GM21367 (cell line): Measurements from ENCODE around the gene WDR33.
A peak's percentile ranks its signal among the peaks of the same experiment; 100 is the strongest.

Experiments used
- ATAC-seq: cut with Tn5 transposase; IDR thresholded peaks from one replicate; pipeline ENCODE4 v1.9.1; 2021; ENCODE audit not compliant: unreplicated experiment

WDR33 gene

GRCh38 chr2:127721978-127722355 lies 89.0 kb downstream of the WDR33 start:
- no peak for ATAC-seq

GRCh38 chr2:127721311-127721977 lies 89.5 kb downstream of the WDR33 start:
- ATAC-seq = no peak

DNA sequence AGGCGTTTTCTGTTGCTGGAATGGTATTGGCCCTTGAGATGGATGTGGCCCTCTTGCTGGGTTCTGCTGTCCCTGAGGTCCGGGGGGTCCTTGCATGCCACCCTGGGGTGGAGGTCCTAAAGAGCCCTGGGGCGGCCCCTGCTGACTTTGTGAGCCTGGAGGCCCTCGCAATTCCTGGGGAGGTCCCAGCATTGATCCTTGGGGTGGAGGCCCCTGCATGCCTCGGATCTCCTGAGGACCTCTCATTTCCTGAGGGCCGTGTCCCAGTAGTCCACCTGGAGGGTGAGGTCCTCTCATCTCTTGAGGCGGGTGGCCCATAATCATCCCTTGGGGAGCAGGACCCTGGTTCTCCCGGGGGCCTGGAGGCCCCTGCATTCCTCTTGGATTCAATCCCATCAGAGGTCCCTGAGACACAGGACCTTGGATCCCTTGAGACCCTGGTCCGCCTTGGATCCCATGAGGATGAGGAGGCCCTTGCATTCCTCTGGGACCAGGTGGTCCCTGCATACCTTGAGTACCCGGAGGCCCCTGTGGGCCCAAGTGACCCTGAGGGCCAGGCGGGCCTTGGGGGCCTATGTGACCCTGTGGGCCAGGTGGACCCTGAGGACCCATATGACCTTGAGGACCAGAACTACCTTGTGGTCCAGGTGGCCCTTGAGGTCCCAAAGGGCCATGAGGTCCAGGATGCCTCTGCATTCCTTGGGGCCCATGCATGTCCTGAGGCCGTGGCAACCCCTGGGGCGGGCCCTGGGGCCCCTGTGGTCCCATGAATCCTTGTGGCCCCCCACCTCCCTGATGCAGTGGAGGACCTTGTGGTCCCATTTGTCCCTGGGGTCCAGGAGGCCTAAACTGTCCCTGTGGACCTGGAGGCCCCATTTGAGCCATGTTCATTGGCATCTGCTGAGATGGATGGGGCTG lies 91.4 kb downstream of the WDR33 start:
- ATAC-seq = no peak

- ATAC-seq = no peak
These were observed 92.7 kb downstream of the WDR33 start for GRCh38 chr2:127718271-127718670.

- ATAC-seq = no peak
These were observed 95.1 kb downstream of the WDR33 start for GRCh38 chr2:127715778-127716449.

GRCh38 chr2:127713562-127713961 lies 97.4 kb downstream of the WDR33 start:
- no peak for ATAC-seq

DNA sequence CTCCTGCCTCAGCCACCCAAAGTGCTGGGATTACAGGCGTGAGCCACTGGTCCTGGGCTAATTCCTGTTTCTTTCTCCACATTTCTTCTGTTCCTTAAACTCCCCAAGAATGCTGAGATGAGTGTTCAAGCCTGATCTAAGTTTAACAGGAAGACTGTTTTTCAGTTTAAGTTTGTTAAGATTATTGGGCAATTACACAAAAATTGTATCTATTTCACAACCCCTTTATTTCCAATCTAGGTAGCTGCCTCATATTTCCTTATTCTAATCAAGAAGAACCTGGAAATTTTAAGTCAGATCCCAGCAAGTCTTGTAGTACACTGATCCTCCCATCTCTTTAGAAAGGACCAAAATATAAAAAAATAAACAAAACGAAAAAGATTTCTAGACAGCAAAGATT lies 98.0 kb downstream of the WDR33 start:
- ATAC-seq = no peak

- ATAC-seq = no peak
These were observed 101.6 kb downstream of the WDR33 start for GRCh38 chr2:127709336-127709735.

DNA sequence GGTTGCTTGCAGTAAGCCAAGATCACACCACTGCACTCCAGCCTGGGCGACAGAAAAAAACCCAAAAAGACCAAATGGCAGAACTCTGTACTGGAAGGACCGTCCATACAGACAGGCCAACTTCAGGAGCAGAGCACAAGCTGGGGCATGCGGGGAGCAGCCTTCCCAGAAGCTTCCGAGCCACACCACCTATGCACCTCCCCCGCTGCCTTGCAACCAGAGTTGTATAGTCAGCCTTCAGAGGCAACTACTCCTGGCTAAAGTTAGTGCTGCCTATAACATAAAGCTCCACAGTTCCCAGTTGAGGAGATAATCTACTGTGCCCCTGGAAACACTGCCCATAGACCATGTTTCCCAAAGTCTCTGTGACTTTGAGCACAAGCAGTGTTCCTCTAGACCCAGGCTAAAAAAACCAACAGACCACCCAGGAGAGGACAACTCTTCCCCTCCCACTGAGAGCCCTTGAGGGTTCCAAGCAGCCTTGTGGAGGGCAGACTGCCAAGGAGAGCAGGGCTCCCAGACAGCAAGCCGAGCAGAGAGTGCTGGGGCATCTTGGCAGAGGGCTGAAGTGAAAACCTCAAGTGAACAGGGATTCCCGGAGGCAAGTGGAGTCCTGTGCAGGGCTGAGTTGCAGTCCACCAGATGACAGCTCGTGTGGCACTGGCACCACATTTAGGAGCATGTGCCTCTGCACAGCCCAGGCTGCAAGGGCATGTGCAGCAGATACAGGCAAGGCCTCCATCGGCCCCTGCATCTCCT lies 102.9 kb downstream of the WDR33 start:
- ATAC-seq = no peak

DNA sequence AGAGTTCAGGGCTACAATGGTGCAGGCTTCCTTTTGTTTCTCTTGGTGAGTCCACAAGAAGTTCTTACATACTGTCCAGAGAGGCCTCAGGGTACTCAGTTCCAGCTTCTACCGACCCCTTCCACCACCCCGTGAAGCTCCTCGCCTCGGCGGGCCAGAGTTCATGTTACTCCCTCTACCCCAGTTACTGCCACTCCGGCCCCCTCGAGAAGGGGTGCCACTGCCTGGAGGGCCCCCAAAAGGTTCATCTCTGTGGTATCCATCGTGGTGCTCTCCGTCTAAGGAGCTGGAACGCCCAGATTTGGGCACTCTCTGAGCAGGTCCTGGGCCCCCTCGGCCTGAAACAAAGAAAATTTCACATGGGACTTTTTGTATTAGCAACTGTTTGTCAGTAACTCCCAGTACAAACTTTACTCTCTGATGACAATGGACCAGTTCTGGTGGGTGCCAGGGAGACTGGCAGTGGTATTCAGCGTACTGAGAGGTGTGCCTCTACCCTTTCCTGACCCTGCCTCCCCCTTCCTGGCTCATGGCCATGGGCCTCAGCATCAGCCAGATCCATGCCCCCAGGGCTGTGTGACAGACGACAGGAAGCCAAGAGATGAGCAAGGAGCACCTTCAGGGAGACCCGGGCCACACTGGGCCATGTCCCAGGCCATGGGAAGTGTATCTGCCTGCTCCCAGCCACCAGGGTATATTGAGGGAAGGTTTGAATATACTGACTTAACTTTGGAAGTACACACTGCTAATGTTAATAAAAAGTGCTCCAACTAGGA lies 104.6 kb downstream of the WDR33 start:
- no peak for ATAC-seq

DNA sequence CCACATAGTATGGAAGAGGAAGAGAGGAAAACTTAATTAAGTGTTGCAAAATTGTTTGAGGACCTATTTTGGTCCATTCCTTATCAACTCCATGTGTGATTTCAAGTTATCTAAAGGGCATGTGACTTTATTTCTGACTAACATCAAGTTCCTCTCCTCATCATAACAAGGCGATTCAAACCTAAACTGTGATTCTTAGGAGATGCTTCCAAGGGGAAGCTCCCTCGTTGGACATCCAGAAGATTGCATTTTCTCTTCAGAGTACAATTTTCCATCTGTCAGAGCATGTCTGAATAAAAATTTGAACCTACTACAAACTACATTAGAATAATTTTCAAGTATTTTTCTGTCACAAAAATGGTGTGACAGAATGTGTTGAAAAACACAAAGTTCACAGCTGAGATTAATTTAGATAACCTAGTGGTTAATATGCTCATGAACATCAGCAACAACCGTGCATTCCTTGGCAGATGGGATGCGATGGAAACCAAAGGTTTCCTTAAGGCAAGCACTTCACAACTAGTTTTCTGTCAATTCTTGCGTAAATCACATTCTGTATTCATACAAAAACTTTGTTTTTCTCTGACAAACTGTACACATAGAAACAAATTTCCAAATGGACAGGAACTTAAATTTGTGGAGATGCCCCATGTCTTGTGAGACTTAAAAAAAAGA lies 105.4 kb downstream of the WDR33 start:
- ATAC-seq = no peak

DNA sequence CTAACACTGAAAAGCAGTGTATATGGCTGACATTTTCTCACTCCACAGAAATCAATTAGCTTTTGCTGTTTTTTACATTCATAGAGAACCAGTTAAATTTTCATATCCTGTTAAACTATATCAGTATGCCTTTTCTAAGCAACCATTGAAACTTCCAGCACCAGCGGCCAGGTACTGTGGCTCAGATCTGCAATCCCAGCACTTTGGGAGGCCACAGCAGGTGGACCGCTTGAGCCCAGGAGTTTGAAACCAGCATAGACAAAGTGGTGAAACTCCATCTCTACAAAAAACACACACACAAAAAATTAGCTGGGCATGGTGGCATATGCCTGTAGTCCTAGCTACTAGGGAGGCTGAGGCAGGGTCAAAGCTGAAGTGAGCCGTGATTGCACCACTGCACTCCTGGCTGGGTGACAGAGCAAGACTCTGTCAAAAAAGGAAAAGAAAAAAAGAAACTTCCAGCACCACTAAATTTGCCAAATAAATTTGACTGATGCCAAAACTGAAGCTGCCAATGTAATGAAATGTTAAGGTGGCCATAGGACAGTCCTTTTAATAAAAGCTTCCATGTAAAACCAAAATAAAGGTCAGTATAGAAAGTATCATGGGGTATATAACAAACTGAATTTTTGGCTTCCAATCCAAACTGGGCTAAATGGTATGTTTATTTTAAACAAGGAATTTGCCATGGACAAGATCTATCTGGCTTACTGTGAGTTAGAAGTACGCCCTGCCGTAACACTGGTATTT lies 106.2 kb downstream of the WDR33 start:
- no peak for ATAC-seq

GRCh38 chr2:127703282-127703681 lies 107.7 kb downstream of the WDR33 start:
- no peak for ATAC-seq

- ATAC-seq = no peak
These were observed 108.5 kb downstream of the WDR33 start for GRCh38 chr2:127702395-127703009.

DNA sequence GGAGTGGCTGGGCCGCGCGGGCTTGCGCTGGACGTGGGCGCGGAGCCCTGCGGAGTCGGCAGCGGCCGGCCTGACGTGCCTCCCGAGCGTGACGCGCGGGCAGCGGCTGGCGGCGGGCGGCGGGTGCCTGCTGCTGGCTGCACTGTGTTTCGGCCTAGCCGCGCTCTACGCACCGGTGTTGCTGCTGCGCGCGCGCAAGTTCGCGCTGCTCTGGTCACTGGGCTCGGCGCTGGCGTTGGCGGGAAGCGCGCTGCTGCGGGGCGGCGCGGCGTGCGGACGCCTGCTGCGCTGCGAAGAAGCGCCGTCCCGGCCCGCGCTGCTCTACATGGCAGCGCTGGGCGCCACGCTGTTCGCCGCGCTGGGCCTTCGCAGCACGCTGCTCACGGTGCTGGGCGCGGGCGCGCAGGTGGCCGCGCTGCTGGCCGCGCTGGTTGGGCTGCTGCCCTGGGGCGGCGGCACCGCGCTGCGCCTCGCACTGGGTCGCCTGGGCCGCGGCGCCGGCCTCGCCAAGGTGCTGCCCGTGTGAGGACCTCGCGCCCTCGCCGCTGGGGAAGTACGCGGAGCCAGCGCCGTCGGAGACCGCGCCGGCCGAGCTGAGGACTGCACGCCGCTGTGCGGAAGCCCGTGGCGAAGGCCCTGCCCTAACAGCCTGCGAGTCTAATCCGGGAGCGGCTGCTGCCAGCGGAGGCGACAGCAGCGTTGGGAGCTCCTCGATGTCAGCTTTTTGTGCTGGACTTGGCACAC lies 109.1 kb downstream of the WDR33 start:
- ATAC-seq = peak; percentile 38

DNA sequence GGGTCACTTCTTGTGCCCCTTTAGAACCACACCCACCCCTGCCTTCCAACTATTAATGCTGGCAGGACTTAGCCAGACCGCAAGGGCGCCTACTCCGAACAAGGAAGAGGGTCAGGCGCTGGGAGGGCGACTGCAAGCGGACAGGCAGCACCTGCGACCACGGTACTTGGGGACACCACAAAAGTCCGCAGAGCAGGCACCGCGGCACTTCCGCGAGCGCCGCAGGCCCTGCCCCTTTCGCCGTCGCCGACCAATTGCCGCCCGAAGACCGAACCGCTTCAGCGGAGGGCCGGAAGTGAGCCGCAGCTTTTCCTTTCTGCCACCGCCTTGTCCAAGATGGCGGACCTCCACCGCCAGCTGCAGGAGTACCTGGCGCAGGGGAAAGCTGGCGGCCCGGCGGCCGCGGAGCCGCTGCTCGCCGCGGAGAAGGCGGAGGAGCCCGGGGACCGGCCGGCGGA lies 109.7 kb downstream of the WDR33 start, which contains the start of gene SFT2D3:
SFT2D3 (plus strand) TSS at position 305 of the 458 bp plus-strand sequence; CDS start at position 337, 32 bp downstream.
- peak; percentile 53 for ATAC-seq

DNA sequence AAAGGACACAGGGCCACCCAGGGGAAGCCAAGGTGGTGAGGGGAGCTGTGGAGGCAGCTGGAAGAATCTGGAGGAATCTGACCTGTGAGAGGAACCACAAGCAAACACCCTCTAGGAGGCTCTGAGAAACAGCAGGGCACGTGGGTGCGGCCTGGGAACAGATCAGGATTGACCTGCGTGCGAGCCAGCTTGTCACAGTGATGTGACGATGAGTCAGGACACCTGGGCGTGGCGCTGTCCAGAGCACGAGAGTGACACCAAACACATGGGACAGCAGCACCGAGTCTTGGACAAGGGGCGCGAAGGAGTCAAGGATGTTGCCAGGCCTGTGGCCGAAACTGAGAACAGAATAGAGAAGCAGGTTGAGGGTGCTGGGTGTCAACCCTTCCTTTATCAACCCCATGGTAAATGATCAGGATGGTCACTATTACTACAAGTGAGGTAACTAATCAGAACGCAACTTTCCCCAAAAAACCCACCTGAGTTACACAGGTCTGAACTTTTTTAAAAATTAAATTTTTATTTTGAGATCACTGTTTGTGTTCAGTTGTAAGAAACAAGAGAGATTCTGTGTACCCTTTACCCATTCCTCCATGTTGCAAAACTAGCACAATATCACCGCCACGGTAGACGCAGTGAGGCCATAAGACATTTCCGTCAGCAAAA lies 110.3 kb downstream of the WDR33 start:
- ATAC-seq = peak; percentile 65
